HG03571 (cell line): ENCODE data around the gene FKBP1B.
A peak's percentile ranks its signal among the peaks of the same experiment; 100 is the strongest.
"Not testable (repeated sequence)": the region's sequence is repeated elsewhere in the genome, so short reads cannot be mapped to it uniquely, and the experiment has no call there.

ENCODE experiments used
- ATAC-seq: cut with Tn5 transposase; IDR thresholded peaks from one replicate; pipeline ENCODE4 v1.9.1; 2021; ENCODE audit not compliant: unreplicated experiment

Gene FKBP1B

GRCh38 chr2:24022324-24022974 lies 27.1 kb upstream of the FKBP1B start:
- no peak for ATAC-seq

GRCh38 chr2:24022975-24023575 lies 26.5 kb upstream of the FKBP1B start:
- ATAC-seq = no peak

- ATAC-seq = no peak
Measured at GRCh38 chr2:24024018-24024417, 25.5 kb upstream of the FKBP1B start.

GRCh38 chr2:24024996-24025663 lies 24.4 kb upstream of the FKBP1B start:
- no peak for ATAC-seq

- ATAC-seq = no peak
Measured at GRCh38 chr2:24026233-24026632, 23.3 kb upstream of the FKBP1B start.

GRCh38 chr2:24038786-24039499 lies 10.6 kb upstream of the FKBP1B start:
- no peak for ATAC-seq

GRCh38 chr2:24040511-24040910 lies 9.0 kb upstream of the FKBP1B start:
- ATAC-seq = no peak

GRCh38 chr2:24043133-24043532 lies 6.4 kb upstream of the FKBP1B start:
- not testable (repeated sequence) for ATAC-seq

- ATAC-seq = no peak
Measured at GRCh38 chr2:24045511-24046508, 3.7 kb upstream of the FKBP1B start.

- ATAC-seq = no peak
Measured at GRCh38 chr2:24046599-24046929, 3.0 kb upstream of the FKBP1B start.

GRCh38 chr2:24046930-24047702 lies 2.4 kb upstream of the FKBP1B start, which contains the start of gene WDCP:
WDCP (minus strand) TSS chr2:24047391; CDS start chr2:24039494, 7,897 bp downstream.
- peak; percentile 99 for ATAC-seq

- no peak for ATAC-seq
Measured at GRCh38 chr2:24047703-24048033, 1.9 kb upstream of the FKBP1B start.

GRCh38 chr2:24048769-24049484 lies 614 bp upstream of the FKBP1B start:
- no peak for ATAC-seq

- ATAC-seq = no peak
Measured at GRCh38 chr2:24050041-24050979, 769 bp downstream of the FKBP1B start.

- ATAC-seq = no peak
Measured at GRCh38 chr2:24051833-24052232, 2.3 kb downstream of the FKBP1B start.

- no peak for ATAC-seq
Measured at GRCh38 chr2:24052951-24053350, 3.4 kb downstream of the FKBP1B start.

GRCh38 chr2:24054366-24055010 lies 4.9 kb downstream of the FKBP1B start:
- ATAC-seq = no peak

- no peak for ATAC-seq
Measured at GRCh38 chr2:24055750-24056149, 6.2 kb downstream of the FKBP1B start.
